ENCODE results near the gene IER5L. TPM values are rescaled to one million over a fixed set of nuclear protein-coding genes. Genes with fewer than 3 reads are reported as not detected.

The IER5L gene
- total RNA-seq, 4 donors from 2014 or later, result 4.7 to 10.6 (median 7.7) TPM

GRCh38 chr9:129145841-129146292 lies 32.2 kb downstream of the IER5L start:
- TF ChIP-seq CTCF (IDR thresholded peaks at IDR 0.05; ENCODE audit: low read depth), result no peak

GRCh38 chr9:129145316-129145715 lies 32.7 kb downstream of the IER5L start:
- no peak for TF ChIP-seq CTCF (IDR thresholded peaks at IDR 0.05; ENCODE audit: low read depth)

GRCh38 chr9:129143031-129143927 lies 34.8 kb downstream of the IER5L start:
- TF ChIP-seq CTCF (IDR thresholded peaks at IDR 0.05; ENCODE audit: low read depth), result no peak

- no peak for TF ChIP-seq CTCF (IDR thresholded peaks at IDR 0.05; ENCODE audit: low read depth)
These were observed 35.7 kb downstream of the IER5L start for GRCh38 chr9:129142138-129142935.

- TF ChIP-seq CTCF (IDR thresholded peaks at IDR 0.05; ENCODE audit: low read depth), result no peak
These were observed 36.7 kb downstream of the IER5L start for GRCh38 chr9:129141066-129142041.

GRCh38 chr9:129140397-129141065 lies 37.5 kb downstream of the IER5L start:
- TF ChIP-seq CTCF (IDR thresholded peaks at IDR 0.05; ENCODE audit: low read depth), result no peak

All from subcutaneous adipose tissue (tissue), 4 donors.